ENCODE results near the gene POP4.

DNA sequence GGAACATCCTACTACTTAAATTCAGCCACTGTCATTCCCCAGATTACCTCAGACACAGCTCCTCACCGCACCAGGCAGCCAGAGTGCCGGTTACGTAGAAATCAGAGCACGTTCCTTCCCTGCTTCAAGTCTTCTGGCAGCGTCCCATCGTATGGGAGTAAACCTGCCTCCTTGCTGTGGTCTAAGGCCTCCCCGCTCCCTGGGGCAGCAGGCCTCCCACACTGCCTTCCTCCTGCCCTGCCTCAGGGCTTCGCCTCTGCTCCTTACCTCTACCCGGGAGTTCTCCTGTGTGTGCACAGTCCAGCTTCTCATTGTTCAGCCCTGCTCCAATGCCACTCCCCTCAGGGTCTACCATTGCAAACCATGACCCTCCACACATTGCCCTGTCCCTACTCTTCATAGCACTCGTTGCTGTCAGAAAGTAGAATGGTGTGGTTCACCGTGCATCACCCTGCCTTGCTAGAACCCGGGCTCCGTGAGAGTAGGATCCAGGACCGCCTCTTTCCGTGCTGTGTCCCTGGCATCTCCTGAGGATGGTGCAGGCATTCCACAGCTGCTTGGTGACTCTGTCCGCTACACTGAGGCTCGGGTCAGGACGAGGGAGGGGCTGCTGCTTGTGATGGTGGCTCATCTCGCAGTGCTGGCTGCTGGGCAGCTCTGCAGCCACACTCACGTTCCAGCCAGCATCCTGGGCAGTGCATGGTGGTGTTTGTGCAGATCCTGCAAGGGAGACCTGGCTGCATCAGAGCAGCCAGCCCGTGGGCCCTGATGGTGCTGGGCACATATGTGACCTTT is 6.9 kb downstream of the POP4 start:
- TF ChIP-seq, protein P1, sequence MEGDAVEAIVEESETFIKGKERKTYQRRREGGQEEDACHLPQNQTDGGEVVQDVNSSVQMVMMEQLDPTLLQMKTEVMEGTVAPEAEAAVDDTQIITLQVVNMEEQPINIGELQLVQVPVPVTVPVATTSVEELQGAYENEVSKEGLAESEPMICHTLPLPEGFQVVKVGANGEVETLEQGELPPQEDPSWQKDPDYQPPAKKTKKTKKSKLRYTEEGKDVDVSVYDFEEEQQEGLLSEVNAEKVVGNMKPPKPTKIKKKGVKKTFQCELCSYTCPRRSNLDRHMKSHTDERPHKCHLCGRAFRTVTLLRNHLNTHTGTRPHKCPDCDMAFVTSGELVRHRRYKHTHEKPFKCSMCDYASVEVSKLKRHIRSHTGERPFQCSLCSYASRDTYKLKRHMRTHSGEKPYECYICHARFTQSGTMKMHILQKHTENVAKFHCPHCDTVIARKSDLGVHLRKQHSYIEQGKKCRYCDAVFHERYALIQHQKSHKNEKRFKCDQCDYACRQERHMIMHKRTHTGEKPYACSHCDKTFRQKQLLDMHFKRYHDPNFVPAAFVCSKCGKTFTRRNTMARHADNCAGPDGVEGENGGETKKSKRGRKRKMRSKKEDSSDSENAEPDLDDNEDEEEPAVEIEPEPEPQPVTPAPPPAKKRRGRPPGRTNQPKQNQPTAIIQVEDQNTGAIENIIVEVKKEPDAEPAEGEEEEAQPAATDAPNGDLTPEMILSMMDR (IDR thresholded peaks at IDR 0.05), result no peak
- no peak for TF ChIP-seq POLR2A (IDR thresholded peaks at IDR 0.05; ENCODE audit: low read depth)
- no peak for TF ChIP-seq EP300 (IDR thresholded peaks at IDR 0.05)

Measured in esophagus muscularis mucosa (tissue), 4 donors.